ENCODE data around the gene DTX3L. TPM values are rescaled to one million over a fixed set of nuclear protein-coding genes. Genes with fewer than 3 reads are reported as not detected.

Gene DTX3L
- 10 to 100 TPM; 39.0 to 52.0 TPM for total RNA-seq
- 10 to 100 TPM; 18.7 to 22.3 TPM for polyA plus RNA-seq
- long read RNA-seq, donor 1, full-length matches to known transcripts: 3 of 9 reads
- long read RNA-seq, donor 1, partial matches to known transcripts: 6 of 9 reads
- long read RNA-seq, donor 1, other reads (novel, unspliced or antisense): 0 of 9 reads
- long read RNA-seq, donor 2: 0 reads
- long read RNA-seq, donor 3, full-length matches to known transcripts: 1 of 1 reads
- long read RNA-seq, donor 3, partial matches to known transcripts: 0 of 1 reads
- long read RNA-seq, donor 3, other reads (novel, unspliced or antisense): 0 of 1 reads
- long read RNA-seq, donor 4, full-length matches to known transcripts: 1 of 1 reads
- long read RNA-seq, donor 4, partial matches to known transcripts: 0 of 1 reads
- long read RNA-seq, donor 4, other reads (novel, unspliced or antisense): 0 of 1 reads
- long read RNA-seq, donor 5, full-length matches to known transcripts: 2 of 2 reads
- long read RNA-seq, donor 5, partial matches to known transcripts: 0 of 2 reads
- long read RNA-seq, donor 5, other reads (novel, unspliced or antisense): 0 of 2 reads

GRCh38 chr3:122564155-122564912, at the start of gene DTX3L, which contains the start of gene PARP9:
DTX3L (plus strand) TSS chr3:122564338; CDS start chr3:122564427, 89 bp downstream.
PARP9 (minus strand) TSS chr3:122564300; CDS start chr3:122559620, 4,680 bp downstream.
- TF ChIP-seq CTCF (IDR thresholded peaks at IDR 0.05; ENCODE audit: control extremely low read depth, extremely low read depth): no peak
- peak within 1 kb of the TSS; percentile 92 to 99 for H3K27ac ChIP-seq (ENCODE audit: low read depth in 1 of 2, low read length in 1 of 2)
- ATAC-seq (ENCODE audit: insufficient read depth, low FRiP score) (peak; percentile 98), DNase-seq (peak; percentile 88 to 92 (median 89))
- peak within 1 kb of the TSS; percentile 94 for H3K4me3 ChIP-seq
- H3K9me3 ChIP-seq (ENCODE audit: control insufficient read depth in 4 of 4, insufficient read depth in 3 of 4, low read length in 3 of 4): no peaks in the 10 kb centered on the region
- H3K27me3 ChIP-seq (ENCODE audit: control insufficient read depth in 3 of 3, insufficient read depth in 3 of 3, low read length in 2 of 3): no peaks in the 10 kb centered on the region
- WGBS, 2 donors: 0 to 1% methylated on average over 51 to 56 of the region's 56 CpGs
- H3K36me3 ChIP-seq (ENCODE audit: control insufficient read depth in 4 of 4, insufficient read depth in 4 of 4, low read length in 4 of 4): peaks cover 6 to 16% (median 14%) of the 10 kb centered on the region in 4 donors
- peaks cover 0 to 15% (median 9%) of the 10 kb centered on the region in 5 donors for H3K4me1 ChIP-seq (ENCODE audit: control insufficient read depth in 5 of 5, insufficient read depth in 5 of 5, low read length in 5 of 5)
- H3K9ac ChIP-seq (ENCODE audit: insufficient read depth in 1 of 2, low read length in 2 of 2): peak within 1 kb of the TSS; percentile 84 to 85

GRCh38 chr3:122515020-122515468, 49.1 kb upstream of the DTX3L start:
- no peaks in the 10 kb centered on the region for H3K27me3 ChIP-seq (ENCODE audit: control insufficient read depth in 3 of 3, insufficient read depth in 3 of 3, low read length in 2 of 3)
- no peak for DNase-seq
- H3K4me1 ChIP-seq (ENCODE audit: control insufficient read depth in 5 of 5, insufficient read depth in 5 of 5, low read length in 5 of 5): peaks cover 3 to 20% (median 16%) of the 10 kb centered on the region in 5 donors
- no peak for TF ChIP-seq CTCF (IDR thresholded peaks at IDR 0.05; ENCODE audit: control extremely low read depth, extremely low read depth)
- peak overlapping the region; percentile 85 to 90 for H3K9ac ChIP-seq (ENCODE audit: insufficient read depth in 1 of 2, low read length in 2 of 2)
- no peak overlapping the region for H3K4me3 ChIP-seq
- 39 to 40% methylated on average over 19 of the region's 19 CpGs for WGBS, 2 donors
- no peak overlapping the region for H3K27ac ChIP-seq (ENCODE audit: low read depth in 1 of 2, low read length in 1 of 2)
- no peaks in the 10 kb centered on the region for H3K36me3 ChIP-seq (ENCODE audit: control insufficient read depth in 4 of 4, insufficient read depth in 4 of 4, low read length in 4 of 4)
- H3K9me3 ChIP-seq (ENCODE audit: control insufficient read depth in 4 of 4, insufficient read depth in 3 of 4, low read length in 3 of 4): no peaks in the 10 kb centered on the region
- ATAC-seq (ENCODE audit: insufficient read depth, low FRiP score): no peak

DNA sequence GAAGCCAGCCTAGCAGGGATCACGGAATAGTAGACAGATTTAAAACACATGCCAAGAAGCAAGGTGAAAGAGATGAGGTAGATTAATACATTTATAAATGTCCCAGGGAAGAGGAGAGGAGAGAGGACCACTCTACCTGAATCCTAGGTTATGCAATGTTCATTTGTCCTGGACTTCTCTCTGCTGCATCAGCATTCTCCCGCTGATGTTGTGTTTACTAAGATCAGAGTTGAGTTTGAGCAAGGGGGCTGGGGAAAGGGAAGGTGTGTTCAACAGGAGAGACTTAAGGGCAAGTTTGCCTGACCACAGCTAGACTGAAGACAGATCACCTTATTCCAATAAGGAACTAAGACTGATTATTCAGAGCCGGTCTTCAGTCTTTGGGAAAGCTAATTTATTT, 48.3 kb upstream of the DTX3L start:
- ATAC-seq (ENCODE audit: insufficient read depth, low FRiP score) (no peak), DNase-seq (no peak)
- 95 to 96% methylated on average over 3 of the region's 3 CpGs for whole genome bisulfite sequencing, 2 donors
- H3K4me1 ChIP-seq (ENCODE audit: control insufficient read depth in 5 of 5, insufficient read depth in 5 of 5, low read length in 5 of 5): peaks cover 3 to 20% (median 14%) of the 10 kb centered on the region in 5 donors
- TF ChIP-seq CTCF (IDR thresholded peaks at IDR 0.05; ENCODE audit: control extremely low read depth, extremely low read depth): no peak
- H3K9ac ChIP-seq (ENCODE audit: insufficient read depth in 1 of 2, low read length in 2 of 2): no peak overlapping the region
- H3K27ac ChIP-seq (ENCODE audit: low read depth in 1 of 2, low read length in 1 of 2): no peak overlapping the region
- H3K4me3 ChIP-seq: no peak overlapping the region
- no peaks in the 10 kb centered on the region for H3K9me3 ChIP-seq (ENCODE audit: control insufficient read depth in 4 of 4, insufficient read depth in 3 of 4, low read length in 3 of 4)
- no peaks in the 10 kb centered on the region for H3K36me3 ChIP-seq (ENCODE audit: control insufficient read depth in 4 of 4, insufficient read depth in 4 of 4, low read length in 4 of 4)
- no peaks in the 10 kb centered on the region for H3K27me3 ChIP-seq (ENCODE audit: control insufficient read depth in 3 of 3, insufficient read depth in 3 of 3, low read length in 2 of 3)

Measured in lung (tissue), 16 donors.